Measurements from ENCODE around the gene RSPH6A. TPM values are rescaled to one million over a fixed set of nuclear protein-coding genes. Genes with fewer than 3 reads are reported as not detected.

RSPH6A gene
- total RNA-seq, 1 donor from 2014 or later, result not detected

GRCh38 chr19:45793876-45794275 is 21.2 kb downstream of the RSPH6A start:
- Histone ChIP-seq H3K4me3 (ENCODE audit: low read depth, low read length) (no peak overlapping the region), H3K36me3 (ENCODE audit: control insufficient read depth, insufficient read depth, low read length) (peaks cover 2% of the 10 kb centered on the region), H3K27me3 (ENCODE audit: control insufficient read depth, insufficient read depth, low read length) (no peaks in the 10 kb centered on the region)
- no peak for DNase-seq (ENCODE audit: low read depth)
- no peak for TF ChIP-seq CTCF (IDR thresholded peaks at IDR 0.05; ENCODE audit: insufficient read depth, low read length, poor library complexity, severe bottlenecking)

GRCh38 chr19:45793178-45793564 is 21.9 kb downstream of the RSPH6A start:
- no peak for TF ChIP-seq CTCF (IDR thresholded peaks at IDR 0.05; ENCODE audit: insufficient read depth, low read length, poor library complexity, severe bottlenecking)
- Histone ChIP-seq H3K27me3 (ENCODE audit: control insufficient read depth, insufficient read depth, low read length) (no peaks in the 10 kb centered on the region), H3K36me3 (ENCODE audit: control insufficient read depth, insufficient read depth, low read length) (peaks cover 2% of the 10 kb centered on the region), H3K4me3 (ENCODE audit: low read depth, low read length) (no peak overlapping the region)
- no peak for DNase-seq (ENCODE audit: low read depth)

GRCh38 chr19:45792470-45793177 is 22.5 kb downstream of the RSPH6A start, which contains the start of gene DMWD:
Gene DMWD (minus strand): TSS chr19:45792845. CDS start chr19:45792756, 89 bp downstream.
- peaks cover 2% of the 10 kb centered on the region for H3K36me3 ChIP-seq (ENCODE audit: control insufficient read depth, insufficient read depth, low read length)
- DNase-seq (ENCODE audit: low read depth), result peak; percentile 92
- H3K4me3 ChIP-seq (ENCODE audit: low read depth, low read length), result peak within 1 kb of the TSS; percentile 91
- H3K27me3 ChIP-seq (ENCODE audit: control insufficient read depth, insufficient read depth, low read length), result no peaks in the 10 kb centered on the region
- no peak for TF ChIP-seq CTCF (IDR thresholded peaks at IDR 0.05; ENCODE audit: insufficient read depth, low read length, poor library complexity, severe bottlenecking)

GRCh38 chr19:45791744-45792469 is 23.2 kb downstream of the RSPH6A start:
- Histone ChIP-seq H3K36me3 (ENCODE audit: control insufficient read depth, insufficient read depth, low read length) (peaks cover 2% of the 10 kb centered on the region), H3K27me3 (ENCODE audit: control insufficient read depth, insufficient read depth, low read length) (no peaks in the 10 kb centered on the region), H3K4me3 (ENCODE audit: low read depth, low read length) (peak overlapping the region; percentile 91)
- DNase-seq (ENCODE audit: low read depth), result no peak
- no peak for TF ChIP-seq CTCF (IDR thresholded peaks at IDR 0.05; ENCODE audit: insufficient read depth, low read length, poor library complexity, severe bottlenecking)

- H3K4me3 ChIP-seq (ENCODE audit: low read depth, low read length), result no peak overlapping the region
- DNase-seq (ENCODE audit: low read depth), result no peak
- peaks cover 2% of the 10 kb centered on the region for H3K36me3 ChIP-seq (ENCODE audit: control insufficient read depth, insufficient read depth, low read length)
- TF ChIP-seq CTCF (IDR thresholded peaks at IDR 0.05; ENCODE audit: insufficient read depth, low read length, poor library complexity, severe bottlenecking), result no peak
- H3K27me3 ChIP-seq (ENCODE audit: control insufficient read depth, insufficient read depth, low read length), result no peaks in the 10 kb centered on the region
Observed at GRCh38 chr19:45790942-45791341, 24.2 kb downstream of the RSPH6A start.
